NCI-H345 (cell line): ENCODE data around the gene FIZ1.

Source experiments
- DNase-seq: peaks from one replicate; lab custom pipeline; 2025; lab: John Stamatoyannopoulos, UW

The FIZ1 gene

DNA sequence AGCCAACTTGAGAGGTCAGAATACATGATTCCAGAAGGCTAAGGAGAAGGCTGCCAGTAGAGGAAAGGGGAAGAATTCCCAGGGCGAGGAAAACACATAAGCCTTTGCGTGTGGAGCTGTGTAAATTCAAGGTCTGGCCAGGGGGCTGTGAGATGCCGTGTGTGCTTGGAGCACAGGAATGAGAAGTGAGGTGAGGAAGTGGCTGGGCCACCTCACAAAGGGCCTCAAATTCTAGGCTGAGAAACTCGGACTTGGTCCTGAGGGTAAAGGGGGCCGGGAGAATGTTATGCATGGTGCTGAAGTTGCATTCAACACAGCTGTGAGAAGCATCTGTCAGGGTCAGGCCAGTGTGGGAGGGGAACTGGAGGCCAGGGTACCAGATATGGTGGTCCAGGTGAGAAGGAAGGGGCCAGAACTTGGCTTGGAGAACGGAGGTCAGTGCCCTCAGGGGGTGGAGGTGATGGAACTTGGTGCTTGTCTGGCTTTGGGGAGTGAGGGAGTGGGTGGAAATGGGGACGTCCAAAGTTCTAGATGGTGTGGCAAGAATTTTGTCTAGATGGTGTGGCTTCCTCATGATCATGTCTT is 36.6 kb upstream of the FIZ1 start:
- DNase-seq, result no peak

DNA sequence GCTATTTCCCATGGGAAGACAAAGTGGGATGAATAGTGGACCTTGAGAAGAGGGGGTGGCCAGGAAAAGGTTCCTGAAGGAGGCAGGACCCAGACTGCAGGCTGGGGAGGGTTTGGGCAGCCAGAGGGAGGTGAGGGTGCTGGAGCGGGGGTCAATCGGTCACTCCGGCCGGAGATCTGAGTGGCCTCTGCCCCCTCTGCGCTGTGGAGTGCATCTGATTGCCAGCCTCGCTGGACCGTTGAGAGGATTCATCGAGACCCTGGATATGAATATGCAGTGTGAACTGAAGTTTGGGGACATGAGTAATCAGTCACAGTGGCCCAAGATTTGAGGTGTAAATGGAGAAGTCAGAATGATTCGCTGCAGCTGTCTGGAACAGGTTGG is 36.0 kb upstream of the FIZ1 start:
- no peak for DNase-seq

DNA sequence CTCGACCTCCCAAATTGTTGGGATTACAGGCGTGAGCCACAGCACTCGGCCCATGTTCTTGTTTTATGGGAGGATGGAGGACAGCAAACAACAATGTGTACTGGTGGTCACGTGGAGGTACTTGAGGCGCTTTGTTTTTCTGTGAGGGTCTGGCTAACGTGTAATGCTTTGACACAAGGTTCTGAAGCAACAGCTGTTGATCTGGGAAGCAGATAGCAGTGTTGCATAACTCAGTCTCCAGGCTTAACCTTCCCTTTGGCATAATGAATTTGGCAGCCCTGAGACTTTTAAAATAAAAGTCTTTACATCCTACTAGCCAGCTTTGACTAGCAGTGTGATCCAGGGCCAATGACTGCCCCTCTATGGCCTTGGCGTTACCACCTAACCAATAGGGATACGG is 34.5 kb upstream of the FIZ1 start:
- no peak for DNase-seq

GRCh38 chr19:55632463-55632834 is 33.1 kb upstream of the FIZ1 start:
- DNase-seq, result peak; percentile 86

DNA sequence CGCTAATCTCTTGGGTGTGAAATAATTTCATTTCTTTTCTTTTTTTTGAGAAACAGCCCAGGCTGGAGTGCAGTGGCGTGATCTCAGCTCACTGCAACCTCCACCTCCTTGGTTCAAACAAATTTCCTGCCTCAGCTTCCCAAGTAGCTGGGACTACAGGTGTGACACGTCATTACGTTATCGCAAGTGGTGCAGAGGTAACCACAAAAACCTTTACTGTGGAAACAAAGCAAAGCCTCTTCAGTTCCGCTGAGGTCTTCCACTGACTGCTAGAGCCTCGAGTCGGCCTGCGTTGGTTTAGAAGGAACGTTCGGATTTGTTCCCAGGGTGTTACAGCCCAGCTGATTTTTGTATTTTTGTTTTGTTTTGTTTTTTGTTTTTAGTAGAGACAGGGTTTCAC is 27.0 kb upstream of the FIZ1 start:
- no peak for DNase-seq

DNA sequence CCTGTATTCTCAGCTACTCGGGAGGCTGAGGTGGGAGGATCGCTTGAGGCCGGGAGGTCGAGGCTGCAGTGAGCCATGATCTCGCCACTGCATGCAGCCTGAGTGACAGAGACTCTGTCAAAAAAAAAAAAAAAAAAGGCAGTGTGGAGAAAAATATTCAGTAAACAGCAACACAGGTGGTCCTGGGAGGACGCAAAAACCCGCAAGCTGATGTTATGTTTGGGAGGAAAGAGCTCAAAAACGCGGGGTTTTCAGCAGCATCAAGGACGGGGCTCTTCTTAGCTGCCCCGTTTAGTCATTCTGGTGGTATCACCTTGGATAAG is 25.6 kb upstream of the FIZ1 start:
- no peak for DNase-seq

GRCh38 chr19:55624109-55625003 is 25.0 kb upstream of the FIZ1 start, which contains the start of gene ZNF784:
TSS of gene ZNF784 (minus strand) at chr19:55624566. CDS start at chr19:55624561, 5 bp downstream.
- DNase-seq, result peak; percentile 88

- DNase-seq, result no peak
Measured at GRCh38 chr19:55623561-55623960, 24.2 kb upstream of the FIZ1 start.

- DNase-seq, result no peak
Measured at GRCh38 chr19:55623130-55623529, 23.8 kb upstream of the FIZ1 start.

- no peak for DNase-seq
Measured at GRCh38 chr19:55622242-55622969, 23.1 kb upstream of the FIZ1 start.

GRCh38 chr19:55621673-55622231 is 22.4 kb upstream of the FIZ1 start:
- DNase-seq, result no peak

DNA sequence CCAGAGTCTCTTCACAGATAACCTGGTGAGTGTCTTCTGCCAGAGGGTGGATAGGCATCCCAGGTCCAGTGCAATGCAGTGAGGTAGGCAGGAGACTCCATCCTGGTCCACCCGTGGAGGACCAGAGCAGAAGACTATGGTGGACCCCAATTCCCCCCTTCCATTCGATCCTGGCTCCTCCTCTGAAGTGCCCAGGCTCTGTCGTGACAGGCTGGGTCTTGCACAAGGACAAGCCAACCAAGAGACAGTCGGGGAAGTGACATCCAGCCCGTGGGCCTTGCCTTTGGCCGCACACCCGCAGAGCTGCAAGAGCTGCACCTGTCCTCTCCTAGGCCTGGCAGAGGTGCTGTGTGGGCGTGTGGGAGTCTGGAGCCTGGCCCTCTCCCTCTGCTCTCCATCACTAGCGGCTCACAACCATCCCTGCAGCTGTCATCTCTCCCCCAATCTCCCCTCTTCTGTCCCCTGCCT is 21.9 kb upstream of the FIZ1 start:
- no peak for DNase-seq

DNA sequence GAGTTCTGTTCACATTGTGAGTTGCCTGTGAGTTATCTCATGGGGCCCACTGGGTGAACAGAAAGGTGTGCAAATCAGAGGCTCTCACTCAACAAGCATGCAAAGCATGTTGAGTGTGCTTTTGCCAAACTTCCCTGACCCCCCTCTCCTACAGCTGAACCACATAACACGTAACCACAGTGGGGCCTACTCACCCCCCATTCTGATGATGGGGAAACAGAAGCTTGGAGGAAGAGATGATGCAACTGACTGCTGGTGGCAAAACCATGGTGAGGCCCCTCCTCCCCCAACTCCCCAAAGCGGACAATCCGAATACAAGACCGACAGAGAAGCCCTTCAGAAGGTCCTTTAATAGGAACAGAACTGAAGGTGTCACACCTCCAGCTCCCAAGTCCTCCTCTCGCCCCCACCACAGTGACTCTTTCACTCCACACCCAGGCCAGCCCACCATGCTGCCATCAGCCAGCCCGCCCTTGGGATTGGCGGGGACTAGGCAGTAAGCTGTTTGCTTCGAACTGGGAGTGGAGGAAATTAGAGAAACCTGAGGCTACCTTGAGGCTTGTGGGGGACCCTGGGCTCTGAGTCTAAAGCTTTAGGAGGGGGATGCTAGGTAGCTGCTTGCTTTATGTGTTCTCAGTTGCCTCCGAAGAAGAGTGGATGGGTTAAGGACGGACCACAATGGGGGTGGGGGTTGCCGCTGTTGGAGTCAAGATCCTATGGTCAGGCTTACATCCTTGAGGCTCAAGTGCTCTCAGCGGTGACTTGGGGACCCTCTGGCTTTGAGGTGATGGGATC is 21.3 kb upstream of the FIZ1 start:
- no peak for DNase-seq

GRCh38 chr19:55619286-55619685 is 20.0 kb upstream of the FIZ1 start:
- DNase-seq, result no peak

DNA sequence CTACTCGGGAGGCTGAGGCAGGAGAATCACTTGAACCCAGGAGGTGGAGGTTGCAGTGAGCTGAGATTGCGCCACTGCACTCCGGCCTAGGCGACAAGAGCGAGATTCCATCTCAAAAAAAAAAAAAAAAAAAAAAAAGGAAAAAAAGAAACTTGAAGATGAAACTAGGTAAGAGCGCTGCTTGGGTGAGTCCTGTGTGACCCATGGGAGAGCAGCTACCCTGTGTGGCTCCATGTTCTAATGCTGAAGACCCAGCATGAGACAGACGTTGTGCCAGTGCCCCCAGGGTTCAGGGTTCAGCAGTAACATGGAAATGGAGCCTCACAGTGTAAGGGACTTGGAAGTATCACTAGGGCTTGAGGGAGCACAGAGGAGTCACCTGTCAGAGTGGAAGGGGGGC is 19.1 kb upstream of the FIZ1 start:
- no peak for DNase-seq

DNA sequence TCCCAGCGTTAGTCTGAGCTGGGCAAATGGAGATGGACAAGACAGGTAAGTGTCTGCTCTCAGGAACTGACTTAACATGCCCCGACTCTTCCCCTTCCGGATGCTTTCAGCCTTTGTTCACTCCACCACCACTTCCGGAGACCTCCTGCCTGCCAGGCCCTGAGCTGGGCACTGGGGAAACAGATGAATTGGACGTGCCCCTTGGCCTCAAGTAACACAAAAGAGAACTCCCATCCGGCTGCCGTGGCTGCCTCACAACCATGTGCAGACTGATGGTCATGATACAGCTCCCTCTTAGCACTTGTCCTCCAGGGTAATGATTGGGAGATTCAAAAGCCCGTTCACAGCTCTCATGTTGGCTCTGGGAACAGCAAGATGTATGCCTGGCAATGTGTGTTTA is 18.1 kb upstream of the FIZ1 start:
- DNase-seq, result no peak

GRCh38 chr19:55616395-55616875 is 17.1 kb upstream of the FIZ1 start:
- no peak for DNase-seq

DNA sequence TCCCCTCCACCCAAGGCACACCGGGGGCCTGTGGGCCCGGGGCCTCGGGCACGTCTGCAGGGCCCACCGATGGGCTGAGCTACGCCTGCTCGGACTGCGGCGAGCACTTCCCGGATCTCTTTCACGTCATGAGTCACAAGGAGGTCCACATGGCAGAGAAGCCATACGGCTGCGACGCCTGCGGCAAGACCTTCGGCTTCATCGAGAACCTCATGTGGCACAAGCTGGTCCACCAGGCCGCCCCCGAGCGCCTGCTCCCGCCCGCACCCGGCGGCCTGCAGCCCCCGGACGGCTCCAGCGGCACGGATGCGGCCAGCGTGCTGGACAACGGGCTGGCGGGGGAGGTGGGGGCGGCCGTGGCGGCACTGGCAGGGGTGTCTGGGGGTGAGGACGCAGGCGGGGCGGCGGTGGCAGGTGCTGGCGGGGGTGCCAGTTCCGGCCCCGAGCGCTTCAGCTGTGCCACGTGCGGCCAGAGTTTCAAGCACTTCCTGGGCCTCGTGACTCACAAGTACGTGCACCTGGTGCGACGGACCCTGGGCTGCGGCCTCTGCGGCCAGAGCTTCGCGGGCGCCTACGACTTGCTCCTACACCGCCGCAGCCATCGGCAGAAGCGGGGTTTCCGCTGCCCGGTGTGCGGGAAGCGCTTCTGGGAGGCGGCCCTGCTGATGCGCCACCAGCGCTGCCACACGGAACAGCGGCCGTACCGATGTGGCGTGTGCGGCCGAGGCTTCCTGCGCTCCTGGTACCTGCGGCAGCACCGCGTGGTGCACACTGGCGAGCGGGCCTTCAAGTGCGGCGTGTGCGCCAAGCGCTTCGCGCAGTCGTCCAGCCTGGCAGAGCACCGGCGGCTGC is 16.5 kb upstream of the FIZ1 start:
- DNase-seq, result no peak

DNA sequence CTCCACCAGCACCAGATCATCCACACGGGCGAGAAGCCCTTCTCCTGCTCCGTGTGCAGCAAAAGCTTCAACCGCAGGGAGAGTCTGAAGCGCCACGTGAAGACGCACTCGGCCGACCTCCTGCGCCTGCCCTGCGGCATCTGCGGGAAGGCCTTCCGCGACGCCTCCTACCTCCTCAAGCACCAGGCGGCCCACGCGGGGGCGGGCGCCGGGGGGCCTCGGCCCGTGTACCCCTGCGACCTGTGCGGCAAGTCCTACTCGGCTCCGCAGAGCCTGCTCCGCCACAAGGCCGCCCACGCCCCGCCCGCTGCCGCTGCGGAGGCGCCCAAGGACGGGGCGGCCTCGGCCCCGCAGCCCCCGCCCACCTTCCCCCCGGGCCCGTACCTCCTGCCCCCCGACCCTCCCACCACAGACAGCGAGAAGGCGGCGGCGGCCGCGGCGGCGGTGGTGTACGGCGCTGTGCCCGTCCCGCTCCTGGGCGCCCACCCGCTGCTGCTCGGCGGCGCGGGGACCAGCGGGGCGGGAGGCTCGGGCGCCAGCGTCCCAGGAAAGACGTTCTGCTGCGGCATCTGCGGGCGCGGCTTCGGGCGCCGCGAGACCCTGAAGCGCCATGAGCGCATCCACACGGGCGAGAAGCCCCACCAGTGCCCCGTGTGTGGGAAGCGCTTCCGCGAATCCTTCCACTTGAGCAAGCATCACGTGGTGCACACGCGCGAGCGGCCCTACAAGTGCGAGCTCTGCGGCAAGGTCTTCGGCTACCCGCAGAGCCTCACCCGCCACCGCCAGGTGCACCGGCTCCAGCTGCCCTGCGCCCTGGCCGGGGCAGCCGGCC is 15.6 kb upstream of the FIZ1 start:
- no peak for DNase-seq
